Parathyroid adenoma (tissue), 2 donors: ENCODE data around the gene HLA-DRB5.

Experiments used
- H2AFZ ChIP-seq: fragments of 300-600 bp; sonication (generic); one replicate; pipeline ENCODE4 v1.7.0; 2017; ENCODE audit warnings: antibody characterized with exemption, mild to moderate bottlenecking
- H3K27ac ChIP-seq: fragments of 300-600 bp; sonication (generic); one replicate; pipeline ENCODE4 v1.7.0; 2017
- H3K27me3 ChIP-seq: fragments of 300-600 bp; sonication (generic); one replicate; pipeline ENCODE4 v1.7.0; 2017; ENCODE audit warnings: low read length; ENCODE audit not compliant: control insufficient read depth, insufficient read depth
- H3K36me3 ChIP-seq: fragments of 300-600 bp; sonication (generic); one replicate; pipeline ENCODE4 v1.7.0; 2017; ENCODE audit warnings: low read length; ENCODE audit not compliant: control insufficient read depth, insufficient read depth
- H3K4me1 ChIP-seq: fragments of 300-600 bp; sonication (generic); one replicate; pipeline ENCODE4 v1.7.0; 2017; ENCODE audit warnings: control low read depth
- H3K4me2 ChIP-seq: fragments of 300-600 bp; sonication (generic); one replicate; pipeline ENCODE4 v1.7.0; 2017; ENCODE audit warnings: low read length
- H3K4me3 ChIP-seq: fragments of 300-600 bp; sonication (generic); one replicate; pipeline ENCODE4 v1.7.0; 2017; ENCODE audit warnings: low read depth, low read length
- H3K79me2 ChIP-seq: fragments of 300-600 bp; sonication (generic); one replicate; pipeline ENCODE4 v1.7.0; 2017; ENCODE audit warnings: control low read depth
- H3K9ac ChIP-seq: fragments of 300-600 bp; sonication (generic); one replicate; pipeline ENCODE4 v1.7.0; 2017; ENCODE audit warnings: mild to moderate bottlenecking
- H3K9me3 ChIP-seq: fragments of 300-600 bp; sonication (generic); one replicate; pipeline ENCODE4 v1.7.0; 2017; ENCODE audit warnings: low read length; ENCODE audit not compliant: control insufficient read depth
- TF ChIP-seq, protein P1 (sequence below): fragments of 300-600 bp; sonication (generic); IDR thresholded peaks from one replicate; pipeline ENCODE4 v1.7.0; 2017; ENCODE audit warnings: antibody characterized with exemption, mild to moderate bottlenecking
- donor health status: primary hyperparathyroidism.

HLA-DRB5 gene

DNA sequence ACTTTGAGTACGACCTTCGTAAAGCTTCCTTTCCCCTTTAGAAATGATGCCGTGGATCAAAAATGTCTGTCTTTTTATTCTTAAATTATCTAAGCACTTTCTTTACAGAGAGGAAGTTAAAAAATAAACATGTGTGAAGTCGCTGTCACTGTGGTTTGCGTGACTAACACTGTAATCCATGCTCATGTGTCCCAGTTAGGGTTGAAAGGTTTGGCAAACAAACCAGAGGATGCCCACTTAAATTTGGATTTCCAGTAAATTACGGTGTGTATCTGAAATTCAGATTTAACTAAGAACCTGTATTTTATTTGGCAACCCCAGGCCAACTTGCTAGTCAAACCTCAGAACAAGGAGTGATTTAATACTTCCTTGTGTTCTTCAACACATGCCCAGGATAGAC, 38.5 kb upstream of the HLA-DRB5 start:
- TF ChIP-seq, protein P1, sequence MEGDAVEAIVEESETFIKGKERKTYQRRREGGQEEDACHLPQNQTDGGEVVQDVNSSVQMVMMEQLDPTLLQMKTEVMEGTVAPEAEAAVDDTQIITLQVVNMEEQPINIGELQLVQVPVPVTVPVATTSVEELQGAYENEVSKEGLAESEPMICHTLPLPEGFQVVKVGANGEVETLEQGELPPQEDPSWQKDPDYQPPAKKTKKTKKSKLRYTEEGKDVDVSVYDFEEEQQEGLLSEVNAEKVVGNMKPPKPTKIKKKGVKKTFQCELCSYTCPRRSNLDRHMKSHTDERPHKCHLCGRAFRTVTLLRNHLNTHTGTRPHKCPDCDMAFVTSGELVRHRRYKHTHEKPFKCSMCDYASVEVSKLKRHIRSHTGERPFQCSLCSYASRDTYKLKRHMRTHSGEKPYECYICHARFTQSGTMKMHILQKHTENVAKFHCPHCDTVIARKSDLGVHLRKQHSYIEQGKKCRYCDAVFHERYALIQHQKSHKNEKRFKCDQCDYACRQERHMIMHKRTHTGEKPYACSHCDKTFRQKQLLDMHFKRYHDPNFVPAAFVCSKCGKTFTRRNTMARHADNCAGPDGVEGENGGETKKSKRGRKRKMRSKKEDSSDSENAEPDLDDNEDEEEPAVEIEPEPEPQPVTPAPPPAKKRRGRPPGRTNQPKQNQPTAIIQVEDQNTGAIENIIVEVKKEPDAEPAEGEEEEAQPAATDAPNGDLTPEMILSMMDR, result no peak

DNA sequence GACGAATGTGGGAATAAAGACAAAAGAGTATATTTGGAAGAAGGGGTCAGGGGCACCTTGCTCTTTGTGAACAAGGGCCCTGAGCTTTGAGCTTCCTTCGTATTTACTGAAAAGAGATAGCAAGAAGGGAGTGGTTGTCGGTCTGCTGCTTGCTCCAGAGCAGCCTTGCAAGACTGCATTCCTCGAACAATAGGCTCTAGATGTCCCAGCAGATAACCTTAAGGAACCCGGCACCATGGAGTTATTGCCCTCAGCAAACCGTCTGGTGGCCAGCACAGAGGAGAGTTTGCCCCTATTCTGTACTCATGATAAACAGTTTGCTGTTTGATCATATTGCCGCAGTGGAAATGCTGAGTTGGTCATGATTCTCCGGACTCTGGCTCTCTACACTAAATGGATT, 36.9 kb upstream of the HLA-DRB5 start:
- H3K27me3 ChIP-seq, result no peaks in the 10 kb centered on the region
- H2AFZ ChIP-seq, result no peak overlapping the region
- H3K36me3 ChIP-seq, result no peaks in the 10 kb centered on the region
- TF ChIP-seq, protein P1, result no peak
- no peak overlapping the region for H3K9ac ChIP-seq
- no peak overlapping the region for H3K27ac ChIP-seq
- H3K4me1 ChIP-seq, result no peaks in the 10 kb centered on the region
- no peaks in the 10 kb centered on the region for H3K79me2 ChIP-seq
- H3K4me2 ChIP-seq, result no peak overlapping the region
- no peak overlapping the region for H3K4me3 ChIP-seq
- no peaks in the 10 kb centered on the region for H3K9me3 ChIP-seq

More for the DNA sequence above, 38.5 kb upstream of the HLA-DRB5 start:
- H3K27ac ChIP-seq, result no peak overlapping the region
- H2AFZ ChIP-seq, result no peak overlapping the region
- H3K36me3 ChIP-seq, result no peaks in the 10 kb centered on the region
- H3K4me3 ChIP-seq, result no peak overlapping the region
- H3K27me3 ChIP-seq, result no peaks in the 10 kb centered on the region
- no peaks in the 10 kb centered on the region for H3K9me3 ChIP-seq
- no peaks in the 10 kb centered on the region for H3K79me2 ChIP-seq
- H3K9ac ChIP-seq, result no peak overlapping the region
- no peak overlapping the region for H3K4me2 ChIP-seq
- H3K4me1 ChIP-seq, result no peaks in the 10 kb centered on the region

DNA sequence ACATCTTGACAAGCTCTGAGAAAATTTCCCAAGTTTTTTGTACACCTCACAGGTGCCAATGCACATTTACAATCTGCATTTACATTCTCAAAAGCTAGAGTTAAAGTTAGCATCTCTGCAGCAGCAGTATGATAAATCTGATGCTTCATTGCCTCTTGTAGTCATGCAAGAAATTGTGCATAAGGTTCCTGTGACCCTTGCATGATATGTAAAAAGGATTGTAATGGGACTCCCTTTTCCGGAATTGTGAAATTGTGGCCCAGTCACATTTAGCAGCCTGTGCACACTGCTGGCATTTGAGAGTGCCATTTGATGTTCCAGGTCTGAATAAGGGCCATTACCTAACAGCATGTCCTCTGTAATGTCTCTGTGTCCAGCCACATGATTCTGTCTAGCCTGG, 35.4 kb upstream of the HLA-DRB5 start:
- Histone ChIP-seq H3K36me3 (no peaks in the 10 kb centered on the region), H3K9me3 (no peaks in the 10 kb centered on the region), H3K4me1 (no peaks in the 10 kb centered on the region), H3K9ac (no peak overlapping the region), H3K27ac (no peak overlapping the region), H3K79me2 (no peaks in the 10 kb centered on the region), H3K27me3 (no peaks in the 10 kb centered on the region), H2AFZ (no peak overlapping the region), H3K4me2 (no peak overlapping the region), H3K4me3 (no peak overlapping the region)
- TF ChIP-seq, protein P1, result no peak

DNA sequence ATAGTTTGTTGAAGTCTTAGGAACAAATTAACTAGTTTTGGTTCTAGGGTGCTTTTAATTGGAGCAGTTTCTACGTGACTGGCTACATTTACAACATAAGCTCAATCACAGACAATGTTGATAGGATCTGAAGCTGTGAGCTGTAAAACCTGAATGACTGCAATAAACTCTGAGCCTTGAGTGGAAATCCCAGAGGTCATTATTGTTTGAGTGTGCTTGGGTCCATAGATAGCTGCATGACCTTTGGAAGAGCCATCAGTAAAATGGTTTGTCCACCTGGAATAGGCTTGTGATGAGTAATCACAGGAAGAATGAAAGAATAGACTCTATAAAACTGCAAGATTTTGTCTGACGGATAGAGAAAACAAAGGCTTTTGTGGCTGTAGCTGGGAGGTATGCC, 32.9 kb upstream of the HLA-DRB5 start:
- Histone ChIP-seq H3K79me2 (no peaks in the 10 kb centered on the region), H2AFZ (no peak overlapping the region), H3K9ac (no peak overlapping the region), H3K9me3 (no peaks in the 10 kb centered on the region), H3K4me2 (no peak overlapping the region), H3K4me1 (no peaks in the 10 kb centered on the region), H3K4me3 (no peak overlapping the region), H3K36me3 (no peaks in the 10 kb centered on the region), H3K27ac (no peak overlapping the region), H3K27me3 (no peaks in the 10 kb centered on the region)
- TF ChIP-seq, protein P1, result no peak

DNA sequence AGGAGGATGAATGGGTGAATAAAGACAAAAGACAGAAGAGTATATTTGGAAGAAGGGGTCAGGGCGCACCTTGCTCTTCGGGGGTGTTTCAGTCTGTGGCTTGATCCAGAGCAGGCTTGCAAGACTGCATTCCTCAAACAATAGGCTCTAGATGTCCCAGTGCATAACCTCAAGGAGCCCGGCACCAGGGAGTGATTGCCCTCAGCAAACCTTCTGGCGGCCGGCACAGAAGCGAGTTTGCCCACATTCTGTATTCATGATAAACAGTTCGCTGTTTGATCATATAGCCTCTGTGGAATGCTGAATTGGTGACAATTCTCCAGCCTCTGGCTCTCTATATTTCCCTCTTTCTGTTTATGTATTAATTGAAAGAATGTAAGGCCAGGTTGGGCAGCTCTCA, 29.7 kb upstream of the HLA-DRB5 start:
- Histone ChIP-seq H3K9me3 (no peaks in the 10 kb centered on the region), H3K9ac (no peak overlapping the region), H3K27me3 (no peaks in the 10 kb centered on the region), H3K79me2 (no peaks in the 10 kb centered on the region), H3K4me2 (no peak overlapping the region), H2AFZ (no peak overlapping the region), H3K4me3 (no peak overlapping the region), H3K27ac (no peak overlapping the region), H3K4me1 (no peaks in the 10 kb centered on the region), H3K36me3 (no peaks in the 10 kb centered on the region)
- TF ChIP-seq, protein P1, result no peak
